Panc1 (cell line): ENCODE measurements around the gene SMIM22. TPM values are rescaled to one million over a fixed set of nuclear protein-coding genes. Genes with fewer than 3 reads are reported as not detected.

Source experiments
- ATAC-seq: fragments of 200-7000 bp; cut with Tn5 transposase; 2 replicates; pipeline ENCODE4 v1.9.1; 2020; ENCODE audit warnings: mild to moderate bottlenecking, moderate library complexity
- BruUV-seq: library from RNA; stranded (reverse); fragments of 400-500 nt; replicated peaks from 2 replicates; lab custom pipeline; 2021; lab: Mats Ljungman, UMichigan
- CTCF ChIA-PET: fragments of 300-600 bp; sonication (Branson Sonifier 250); formaldehyde crosslinking; loops from one replicate; lab custom pipeline; 2022; ENCODE audit warnings: antibody characterized with exemption; lab: Charles Lee
- POLR2A ChIA-PET: fragments of 300-600 bp; sonication (Branson Sonifier 250); formaldehyde crosslinking; loops from one replicate; lab custom pipeline; 2022; ENCODE audit warnings: antibody characterized with exemption; lab: Charles Lee
- DNase-seq: peaks from one replicate; pipeline ENCODE4 v3.0.0-alpha.2; 2010; ENCODE audit warnings: low read depth, low spot score
- H3K27ac ChIP-seq: 2 replicates; pipeline ENCODE4 v1.5.1; 2011; ENCODE audit warnings: mild to moderate bottlenecking, low read length, inconsistent platforms
- H3K27me3 ChIP-seq: fragments of 200-500 bp; sonication (Bioruptor generic); 2 replicates; pipeline ENCODE4 v1.6.0; 2014; ENCODE audit warnings: low read length, inconsistent platforms; ENCODE audit not compliant: control insufficient read depth, insufficient read depth
- H3K36me3 ChIP-seq: fragments of 200-500 bp; sonication (Bioruptor generic); 2 replicates; pipeline ENCODE4 v1.5.1; 2014; ENCODE audit warnings: inconsistent platforms, mild to moderate bottlenecking, low read length, moderate library complexity; ENCODE audit not compliant: control insufficient read depth, insufficient read depth
- H3K4me1 ChIP-seq: 2 replicates; pipeline ENCODE4 v1.5.1; 2011; ENCODE audit warnings: inconsistent platforms, mild to moderate bottlenecking, low read length, moderate library complexity; ENCODE audit not compliant: control insufficient read depth, insufficient read depth
- H3K4me3 ChIP-seq, 2 experiments: 2 replicates each; pipeline ENCODE4 v1.5.1; 2011 to 2012; ENCODE audit warnings: low read depth in 2 of 2, low read length in 2 of 2, mild to moderate bottlenecking in 2 of 2, inconsistent platforms in 1 of 2, moderate library complexity in 1 of 2
- H3K9me3 ChIP-seq: fragments of 200-500 bp; sonication (Bioruptor generic); 2 replicates; pipeline ENCODE4 v1.5.1; 2014; ENCODE audit warnings: low read depth, mild to moderate bottlenecking, inconsistent platforms, low read length, moderate library complexity; ENCODE audit not compliant: control insufficient read depth, insufficient read depth
- POLR2AphosphoS5 ChIP-seq: IDR thresholded peaks from 2 replicates; pipeline ENCODE4 v1.6.1; 2012; ENCODE audit warnings: mild to moderate bottlenecking, low read depth, low read length, moderate library complexity
- SIN3A ChIP-seq: IDR thresholded peaks from 2 replicates; pipeline ENCODE4 v1.6.1; 2012; ENCODE audit warnings: low read depth, mild to moderate bottlenecking, low read length, moderate library complexity, borderline replicate concordance; ENCODE audit not compliant: insufficient read depth
- TCF7L2 ChIP-seq: IDR thresholded peaks from 2 replicates; pipeline ENCODE4 v1.6.1; 2011; ENCODE audit warnings: mild to moderate bottlenecking, low read depth, low read length, inconsistent platforms
- in situ Hi-C: cut with HindIII; loops from 2 replicates; pipeline ENCODE4 v1.10.0; 2016; ENCODE audit warnings: low sequenced_read_pairs, low pct_unique_long_range_greater_than_20kb
- intact Hi-C: fragments of 100-400 bp; cut with micrococcal nuclease; formaldehyde crosslinking; loops from one replicate; pipeline ENCODE4 v1.10.0; 2022; ENCODE audit not compliant: unreplicated experiment
- total RNA-seq: library from RNA; stranded (reverse); gene quantifications from one replicate; pipeline ENCODE4 v1.2.1, GENCODE V29; 2021; ENCODE audit not compliant: unreplicated experiment
- TF ChIP-seq, protein P1 (sequence below): fragments of 450-650 bp; IDR thresholded peaks from 2 replicates; pipeline ENCODE4 v1.5.1; 2017; ENCODE audit warnings: mild to moderate bottlenecking
- TF ChIP-seq, protein P2 (sequence below), 2 experiments: IDR thresholded peaks; 2 replicates each; pipeline ENCODE4 v1.6.1; 2011 to 2012; ENCODE audit warnings: low read depth in 2 of 2, control low read depth in 1 of 2, low read length in 1 of 2, mild to moderate bottlenecking in 1 of 2, moderate library complexity in 1 of 2; ENCODE audit not compliant: insufficient read depth in 1 of 2

The SMIM22 gene
- total RNA-seq, 1 experiment from 2014 or later, result not detected

DNA sequence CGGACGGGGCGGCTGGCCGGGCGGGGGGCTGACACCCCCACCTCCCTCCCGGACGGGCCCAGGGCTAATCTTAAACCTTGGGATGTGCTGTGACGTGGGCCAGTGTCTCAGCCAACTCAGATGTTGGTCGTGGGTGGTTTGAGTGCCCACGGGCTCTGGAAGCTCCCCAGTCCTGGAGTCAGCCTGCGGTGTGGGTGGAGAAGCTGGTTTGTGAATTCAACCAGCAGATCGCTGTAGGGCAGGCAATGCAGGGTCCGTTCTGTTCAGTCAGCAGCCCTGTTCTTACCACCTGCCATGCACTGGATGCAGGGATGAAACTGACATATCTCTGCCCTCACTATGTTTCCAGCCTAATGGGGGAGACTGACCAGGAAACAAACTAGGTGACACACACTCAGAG, 20.2 kb upstream of the SMIM22 start:
- ChIA-PET POLR2A (no interaction called here), CTCF (no interaction called here)
- no peak for TF ChIP-seq POLR2AphosphoS5
- TF ChIP-seq, protein P1, sequence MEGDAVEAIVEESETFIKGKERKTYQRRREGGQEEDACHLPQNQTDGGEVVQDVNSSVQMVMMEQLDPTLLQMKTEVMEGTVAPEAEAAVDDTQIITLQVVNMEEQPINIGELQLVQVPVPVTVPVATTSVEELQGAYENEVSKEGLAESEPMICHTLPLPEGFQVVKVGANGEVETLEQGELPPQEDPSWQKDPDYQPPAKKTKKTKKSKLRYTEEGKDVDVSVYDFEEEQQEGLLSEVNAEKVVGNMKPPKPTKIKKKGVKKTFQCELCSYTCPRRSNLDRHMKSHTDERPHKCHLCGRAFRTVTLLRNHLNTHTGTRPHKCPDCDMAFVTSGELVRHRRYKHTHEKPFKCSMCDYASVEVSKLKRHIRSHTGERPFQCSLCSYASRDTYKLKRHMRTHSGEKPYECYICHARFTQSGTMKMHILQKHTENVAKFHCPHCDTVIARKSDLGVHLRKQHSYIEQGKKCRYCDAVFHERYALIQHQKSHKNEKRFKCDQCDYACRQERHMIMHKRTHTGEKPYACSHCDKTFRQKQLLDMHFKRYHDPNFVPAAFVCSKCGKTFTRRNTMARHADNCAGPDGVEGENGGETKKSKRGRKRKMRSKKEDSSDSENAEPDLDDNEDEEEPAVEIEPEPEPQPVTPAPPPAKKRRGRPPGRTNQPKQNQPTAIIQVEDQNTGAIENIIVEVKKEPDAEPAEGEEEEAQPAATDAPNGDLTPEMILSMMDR, result no peak
- TF ChIP-seq, protein P2, sequence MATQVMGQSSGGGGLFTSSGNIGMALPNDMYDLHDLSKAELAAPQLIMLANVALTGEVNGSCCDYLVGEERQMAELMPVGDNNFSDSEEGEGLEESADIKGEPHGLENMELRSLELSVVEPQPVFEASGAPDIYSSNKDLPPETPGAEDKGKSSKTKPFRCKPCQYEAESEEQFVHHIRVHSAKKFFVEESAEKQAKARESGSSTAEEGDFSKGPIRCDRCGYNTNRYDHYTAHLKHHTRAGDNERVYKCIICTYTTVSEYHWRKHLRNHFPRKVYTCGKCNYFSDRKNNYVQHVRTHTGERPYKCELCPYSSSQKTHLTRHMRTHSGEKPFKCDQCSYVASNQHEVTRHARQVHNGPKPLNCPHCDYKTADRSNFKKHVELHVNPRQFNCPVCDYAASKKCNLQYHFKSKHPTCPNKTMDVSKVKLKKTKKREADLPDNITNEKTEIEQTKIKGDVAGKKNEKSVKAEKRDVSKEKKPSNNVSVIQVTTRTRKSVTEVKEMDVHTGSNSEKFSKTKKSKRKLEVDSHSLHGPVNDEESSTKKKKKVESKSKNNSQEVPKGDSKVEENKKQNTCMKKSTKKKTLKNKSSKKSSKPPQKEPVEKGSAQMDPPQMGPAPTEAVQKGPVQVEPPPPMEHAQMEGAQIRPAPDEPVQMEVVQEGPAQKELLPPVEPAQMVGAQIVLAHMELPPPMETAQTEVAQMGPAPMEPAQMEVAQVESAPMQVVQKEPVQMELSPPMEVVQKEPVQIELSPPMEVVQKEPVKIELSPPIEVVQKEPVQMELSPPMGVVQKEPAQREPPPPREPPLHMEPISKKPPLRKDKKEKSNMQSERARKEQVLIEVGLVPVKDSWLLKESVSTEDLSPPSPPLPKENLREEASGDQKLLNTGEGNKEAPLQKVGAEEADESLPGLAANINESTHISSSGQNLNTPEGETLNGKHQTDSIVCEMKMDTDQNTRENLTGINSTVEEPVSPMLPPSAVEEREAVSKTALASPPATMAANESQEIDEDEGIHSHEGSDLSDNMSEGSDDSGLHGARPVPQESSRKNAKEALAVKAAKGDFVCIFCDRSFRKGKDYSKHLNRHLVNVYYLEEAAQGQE (IDR thresholded peaks at IDR 0.05; ENCODE audit: insufficient read depth in 1 of 2, low read depth in 2 of 2, low read length in 1 of 2), result no peak
- no peak for TF ChIP-seq TCF7L2
- no peak for TF ChIP-seq SIN3A
- no peak for DNase-seq
- intact Hi-C loops (no loop called here), in situ Hi-C loops (no loop called here)
- Histone ChIP-seq H3K9me3 (no peaks in the 10 kb centered on the region), H3K36me3 (no peaks in the 10 kb centered on the region), H3K27ac (no peak overlapping the region), H3K4me1 (no peaks in the 10 kb centered on the region), H3K27me3 (no peaks in the 10 kb centered on the region), H3K4me3 (no peak overlapping the region)
- ATAC-seq, result no peak
- no TSS peak for BruUV-seq

DNA sequence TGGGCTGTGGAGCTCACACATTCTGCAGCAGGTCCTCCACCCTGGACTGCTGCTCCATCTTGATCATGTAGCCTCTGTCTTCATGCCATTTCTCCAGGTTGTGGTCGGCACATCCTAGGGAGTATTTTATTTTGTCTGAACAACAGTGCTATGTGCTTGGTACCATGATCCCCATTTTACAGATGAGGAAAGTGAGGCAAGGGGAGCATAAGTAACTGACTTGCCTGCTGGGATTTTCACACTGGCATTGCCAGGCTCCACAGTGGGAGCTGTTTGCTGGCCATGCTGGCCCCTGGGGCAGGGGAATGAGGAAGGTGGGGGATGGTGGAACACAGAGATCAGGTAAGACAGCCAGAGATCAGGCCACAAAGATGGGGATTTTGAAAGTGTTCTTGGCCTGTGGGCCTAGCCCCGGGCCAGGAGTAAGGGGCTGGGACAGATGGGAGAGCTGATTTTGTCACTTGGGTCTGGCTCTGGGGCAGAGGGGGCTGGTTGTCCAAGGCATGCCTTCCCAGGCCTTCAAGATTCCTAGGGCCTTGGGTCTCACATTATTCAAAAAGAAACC, 18.9 kb upstream of the SMIM22 start:
- H3K36me3 ChIP-seq, result no peaks in the 10 kb centered on the region
- no peaks in the 10 kb centered on the region for H3K9me3 ChIP-seq
- no TSS peak for BruUV-seq
- no peak for TF ChIP-seq SIN3A
- TF ChIP-seq, protein P1, result no peak
- no peak for TF ChIP-seq TCF7L2
- TF ChIP-seq, protein P2 (IDR thresholded peaks at IDR 0.05; ENCODE audit: insufficient read depth in 1 of 2, low read depth in 2 of 2, low read length in 1 of 2), result no peak
- TF ChIP-seq POLR2AphosphoS5, result no peak
- ChIA-PET CTCF (no interaction called here), POLR2A (interaction anchor here (0.6 kb wide), 1 partner anchor 81 kb away, joined by 7 read pairs; no protein-coding TSS in a partner anchor)
- no peak overlapping the region for H3K27ac ChIP-seq
- H3K4me1 ChIP-seq, result 0 out of 2 replicates have a peak, but pooled peaks cover 3% of the 10 kb centered on the region
- H3K4me3 ChIP-seq, result no peak overlapping the region
- H3K27me3 ChIP-seq, result no peaks in the 10 kb centered on the region
- in situ Hi-C loops, result no loop called here
- intact Hi-C loops, result no loop called here
- ATAC-seq, result no peak
- no peak for DNase-seq
